Astrocyte (in vitro differentiated cells and primary cell): ENCODE data around the gene COPS2. TPM values are rescaled to one million over a fixed set of nuclear protein-coding genes. Genes with fewer than 3 reads are reported as not detected.

Source experiments
- DNase-seq: peaks from one replicate; pipeline ENCODE4 v3.0.0-alpha.2; 2010; ENCODE audit warnings: low read depth
- FAIRE-seq: peaks from 2 replicates; lab custom pipeline; 2011; peaks lifted over from hg19 to GRCh38; lab: Jason Lieb, UNC
- H2AFZ ChIP-seq: 2 replicates; pipeline ENCODE4 v1.6.0; 2012; ENCODE audit warnings: low read depth, low read length, inconsistent platforms
- H3K27ac ChIP-seq: 2 replicates; pipeline ENCODE4 v1.5.1; 2011; ENCODE audit warnings: low read depth, low read length, inconsistent platforms
- H3K27me3 ChIP-seq: 2 replicates; pipeline ENCODE4 v1.6.0; 2011; ENCODE audit warnings: low read length, inconsistent platforms; ENCODE audit not compliant: insufficient read depth
- H3K36me3 ChIP-seq: 2 replicates; pipeline ENCODE4 v1.5.1; 2011; ENCODE audit warnings: low read length, inconsistent platforms; ENCODE audit not compliant: insufficient read depth
- H3K4me1 ChIP-seq: 2 replicates; pipeline ENCODE4 v1.5.1; 2011; ENCODE audit warnings: low read length, inconsistent platforms; ENCODE audit not compliant: insufficient read depth
- H3K4me2 ChIP-seq: 2 replicates; pipeline ENCODE4 v1.6.0; 2012; ENCODE audit warnings: low read length, inconsistent platforms
- H3K4me3 ChIP-seq: 2 replicates; pipeline ENCODE4 v1.5.1; 2011; ENCODE audit warnings: low read depth, mild to moderate bottlenecking, low read length, inconsistent platforms; ENCODE audit not compliant: insufficient read depth
- H3K79me2 ChIP-seq: 2 replicates; pipeline ENCODE4 v1.6.0; 2012; ENCODE audit warnings: mild to moderate bottlenecking, low read length, inconsistent platforms; ENCODE audit not compliant: insufficient read depth
- H3K9ac ChIP-seq: 2 replicates; pipeline ENCODE4 v1.6.0; 2012; ENCODE audit warnings: mild to moderate bottlenecking, low read length, inconsistent platforms
- H3K9me3 ChIP-seq: 2 replicates; pipeline ENCODE4 v1.5.1; 2012; ENCODE audit warnings: low read depth, mild to moderate bottlenecking, low read length, inconsistent platforms; ENCODE audit not compliant: insufficient read depth
- H4K20me1 ChIP-seq: 2 replicates; pipeline ENCODE4 v1.6.0; 2012; ENCODE audit warnings: low read length, inconsistent platforms; ENCODE audit not compliant: insufficient read depth
- H3K27ac Mint-ChIP-seq: one replicate; pipeline ENCODE4 v1.8.0; 2021; ENCODE audit warnings: mild to moderate bottlenecking, mixed read lengths; ENCODE audit not compliant: unreplicated experiment
- H3K27me3 Mint-ChIP-seq: one replicate; pipeline ENCODE4 v1.8.0; 2021; ENCODE audit warnings: low read depth, mixed read lengths; ENCODE audit not compliant: unreplicated experiment
- H3K36me3 Mint-ChIP-seq: one replicate; pipeline ENCODE4 v1.8.0; 2021; ENCODE audit warnings: low read depth, mixed read lengths; ENCODE audit not compliant: unreplicated experiment
- H3K4me1 Mint-ChIP-seq: one replicate; pipeline ENCODE4 v1.8.0; 2021; ENCODE audit warnings: low read depth, mixed read lengths; ENCODE audit not compliant: unreplicated experiment
- H3K4me3 Mint-ChIP-seq: one replicate; pipeline ENCODE4 v1.8.0; 2021; ENCODE audit warnings: mild to moderate bottlenecking, moderate library complexity, mixed read lengths; ENCODE audit not compliant: unreplicated experiment
- H3K9me3 Mint-ChIP-seq: one replicate; pipeline ENCODE4 v1.8.0; 2021; ENCODE audit warnings: mild to moderate bottlenecking, mixed read lengths; ENCODE audit not compliant: unreplicated experiment
- EZH2 ChIP-seq: IDR thresholded peaks from 2 replicates; pipeline ENCODE4 v1.6.1; 2012; ENCODE audit warnings: mild to moderate bottlenecking, low read length, inconsistent platforms; ENCODE audit not compliant: insufficient read depth
- total RNA-seq: library from RNA; stranded (reverse); gene quantifications from 2 replicates; pipeline ENCODE4 v1.2.1, GENCODE V29; 2021
- TF ChIP-seq, protein P1 (sequence below): IDR thresholded peaks from 2 replicates; pipeline ENCODE4 v1.5.1; 2011; ENCODE audit warnings: low read depth, mild to moderate bottlenecking, inconsistent platforms, low read length, moderate library complexity; ENCODE audit not compliant: insufficient read depth

Gene COPS2
- total RNA-seq, 1 donor from 2014 or later, result 94.3 TPM

DNA sequence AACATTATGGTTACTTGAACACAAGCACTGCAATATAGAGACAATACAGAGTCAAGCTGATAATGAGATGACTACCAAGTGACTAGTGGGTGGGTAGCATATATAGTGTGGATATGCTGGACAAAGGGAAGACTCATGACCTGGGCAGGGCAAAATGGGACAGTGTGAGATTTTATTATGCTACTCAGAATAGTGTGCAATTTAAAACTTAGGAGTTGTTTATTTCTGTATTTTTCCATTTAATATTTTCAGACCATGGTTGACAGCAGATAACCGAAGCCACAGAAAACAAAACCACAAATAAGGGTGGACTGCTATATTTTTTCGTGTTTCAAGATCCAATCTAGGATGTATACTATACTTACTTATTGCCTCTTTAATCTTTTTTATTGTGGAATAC is 34.2 kb upstream of the COPS2 start:
- Histone ChIP-seq H3K79me2 (peaks cover 71% of the 10 kb centered on the region), H3K9ac (no peak overlapping the region), H3K4me3 (no peak overlapping the region), H4K20me1 (peaks cover 42% of the 10 kb centered on the region), H2AFZ (no peak overlapping the region), H3K27me3 (no peaks in the 10 kb centered on the region), H3K27ac (no peak overlapping the region), H3K4me1 (no peaks in the 10 kb centered on the region), H3K36me3 (no peaks in the 10 kb centered on the region), H3K9me3 (no peaks in the 10 kb centered on the region), H3K4me2 (no peak overlapping the region)
- DNase-seq, result no peak
- H3K27me3 Mint-ChIP-seq, result no peaks in the 10 kb centered on the region
- H3K36me3 Mint-ChIP-seq, result peaks cover 4% of the 10 kb centered on the region
- H3K4me1 Mint-ChIP-seq, result peaks cover 7% of the 10 kb centered on the region
- no peak for TF ChIP-seq EZH2
- TF ChIP-seq, protein P1, sequence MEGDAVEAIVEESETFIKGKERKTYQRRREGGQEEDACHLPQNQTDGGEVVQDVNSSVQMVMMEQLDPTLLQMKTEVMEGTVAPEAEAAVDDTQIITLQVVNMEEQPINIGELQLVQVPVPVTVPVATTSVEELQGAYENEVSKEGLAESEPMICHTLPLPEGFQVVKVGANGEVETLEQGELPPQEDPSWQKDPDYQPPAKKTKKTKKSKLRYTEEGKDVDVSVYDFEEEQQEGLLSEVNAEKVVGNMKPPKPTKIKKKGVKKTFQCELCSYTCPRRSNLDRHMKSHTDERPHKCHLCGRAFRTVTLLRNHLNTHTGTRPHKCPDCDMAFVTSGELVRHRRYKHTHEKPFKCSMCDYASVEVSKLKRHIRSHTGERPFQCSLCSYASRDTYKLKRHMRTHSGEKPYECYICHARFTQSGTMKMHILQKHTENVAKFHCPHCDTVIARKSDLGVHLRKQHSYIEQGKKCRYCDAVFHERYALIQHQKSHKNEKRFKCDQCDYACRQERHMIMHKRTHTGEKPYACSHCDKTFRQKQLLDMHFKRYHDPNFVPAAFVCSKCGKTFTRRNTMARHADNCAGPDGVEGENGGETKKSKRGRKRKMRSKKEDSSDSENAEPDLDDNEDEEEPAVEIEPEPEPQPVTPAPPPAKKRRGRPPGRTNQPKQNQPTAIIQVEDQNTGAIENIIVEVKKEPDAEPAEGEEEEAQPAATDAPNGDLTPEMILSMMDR, result no peak
- no peaks in the 10 kb centered on the region for H3K9me3 Mint-ChIP-seq
- H3K27ac Mint-ChIP-seq, result no peak overlapping the region
- H3K4me3 Mint-ChIP-seq, result no peak overlapping the region
- FAIRE-seq, result no peak

DNA sequence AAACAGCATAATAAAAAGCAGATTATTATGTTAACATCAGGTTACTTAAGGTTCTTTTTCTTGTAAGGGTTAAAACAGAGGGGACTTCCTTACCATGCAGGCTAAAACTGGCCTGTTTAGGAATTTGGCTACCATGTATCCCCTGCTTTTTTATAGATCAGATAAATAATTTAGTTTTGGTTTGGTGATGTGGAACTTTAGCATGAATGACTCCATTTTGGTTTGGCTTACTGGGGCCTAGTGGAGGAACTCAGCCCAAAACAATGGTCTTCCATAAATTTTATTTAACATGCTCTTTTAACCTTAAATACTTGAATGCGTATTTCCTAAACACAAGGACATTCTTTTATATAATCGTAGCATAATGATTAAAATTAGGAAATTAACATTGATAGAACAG is 33.5 kb upstream of the COPS2 start:
- Histone ChIP-seq H3K79me2 (peaks cover 68% of the 10 kb centered on the region), H3K9ac (no peak overlapping the region), H3K4me1 (no peaks in the 10 kb centered on the region), H2AFZ (no peak overlapping the region), H3K9me3 (no peaks in the 10 kb centered on the region), H3K27ac (no peak overlapping the region), H3K36me3 (no peaks in the 10 kb centered on the region), H3K4me2 (no peak overlapping the region), H3K27me3 (no peaks in the 10 kb centered on the region), H4K20me1 (peaks cover 40% of the 10 kb centered on the region), H3K4me3 (no peak overlapping the region)
- Mint-ChIP-seq H3K36me3 (peaks cover 4% of the 10 kb centered on the region), H3K9me3 (no peaks in the 10 kb centered on the region), H3K4me3 (no peak overlapping the region), H3K27ac (no peak overlapping the region), H3K27me3 (no peaks in the 10 kb centered on the region), H3K4me1 (peaks cover 7% of the 10 kb centered on the region)
- no peak for FAIRE-seq
- DNase-seq, result no peak
- TF ChIP-seq EZH2, result no peak
- TF ChIP-seq, protein P1, result no peak

GRCh38 chr15:49187549-49188245 is 32.3 kb upstream of the COPS2 start:
- peaks cover 40% of the 10 kb centered on the region for H4K20me1 ChIP-seq
- H3K79me2 ChIP-seq, result peaks cover 63% of the 10 kb centered on the region
- no peaks in the 10 kb centered on the region for H3K36me3 ChIP-seq
- H3K4me3 ChIP-seq, result no peak overlapping the region
- DNase-seq (peak; percentile 23), FAIRE-seq (no peak)
- no peak for TF ChIP-seq EZH2
- TF ChIP-seq, protein P1, result no peak
- H3K36me3 Mint-ChIP-seq, result peaks cover 2% of the 10 kb centered on the region
- H3K4me3 Mint-ChIP-seq, result no peak overlapping the region
- no peak overlapping the region for H3K9ac ChIP-seq
- peak overlapping the region; percentile 48 for H3K27ac Mint-ChIP-seq
- no peaks in the 10 kb centered on the region for H3K27me3 ChIP-seq
- H2AFZ ChIP-seq, result no peak overlapping the region
- H3K4me1 ChIP-seq, result no peaks in the 10 kb centered on the region
- no peaks in the 10 kb centered on the region for H3K9me3 Mint-ChIP-seq
- no peak overlapping the region for H3K27ac ChIP-seq
- no peaks in the 10 kb centered on the region for H3K9me3 ChIP-seq
- H3K4me2 ChIP-seq, result no peak overlapping the region
- no peaks in the 10 kb centered on the region for H3K27me3 Mint-ChIP-seq
- H3K4me1 Mint-ChIP-seq, result peaks cover 7% of the 10 kb centered on the region
